Aorta (tissue), 5 donors: ENCODE data around the gene OR8K3. TPM values are rescaled to one million over a fixed set of nuclear protein-coding genes. Genes with fewer than 3 reads are reported as not detected.

Experiments used
- ATAC-seq: fragments of 200-7000 bp; cut with Tn5 transposase; one replicate; pipeline ENCODE4 v1.9.1; 2022; ENCODE audit warnings: moderate library complexity; ENCODE audit not compliant: low FRiP score
- DNase-seq, 2 donors: peaks; one replicate each; pipeline ENCODE4 v3.0.0-alpha.2; 2020
- H3K27ac ChIP-seq, 2 donors: one replicate each; pipeline ENCODE4 v1.5.1; 2013; ENCODE audit warnings: low read length in 2 of 2, mild to moderate bottlenecking in 2 of 2, moderate library complexity in 2 of 2, control low read depth in 1 of 2, inconsistent platforms in 1 of 2, low read depth in 1 of 2
- H3K27me3 ChIP-seq, 2 donors: one replicate each; pipeline ENCODE4 v1.6.1; 2013; ENCODE audit warnings: control low read depth in 1 of 2, low read length in 1 of 2, mild to moderate bottlenecking in 1 of 2, moderate library complexity in 1 of 2; ENCODE audit not compliant: insufficient read depth in 2 of 2, control insufficient read depth in 1 of 2
- H3K36me3 ChIP-seq, 2 donors: one replicate each; pipeline ENCODE4 v1.6.1; 2013; ENCODE audit warnings: control low read depth in 1 of 2, low read length in 1 of 2, mild to moderate bottlenecking in 1 of 2; ENCODE audit not compliant: insufficient read depth in 2 of 2, control insufficient read depth in 1 of 2
- H3K4me1 ChIP-seq, 2 donors: one replicate each; pipeline ENCODE4 v1.6.1; 2013; ENCODE audit warnings: low read length in 2 of 2, control low read depth in 1 of 2, mild to moderate bottlenecking in 1 of 2, moderate library complexity in 1 of 2; ENCODE audit not compliant: insufficient read depth in 2 of 2, control insufficient read depth in 1 of 2
- H3K4me3 ChIP-seq, 2 donors: one replicate each; pipeline ENCODE4 v1.5.1; 2013; ENCODE audit warnings: low read length in 2 of 2, control low read depth in 1 of 2, mild to moderate bottlenecking in 1 of 2
- H3K9me3 ChIP-seq: one replicate; pipeline ENCODE4 v1.6.1; 2013; ENCODE audit warnings: mild to moderate bottlenecking, low read length; ENCODE audit not compliant: control insufficient read depth
- WGBS, 2 donors: extraction: QIAGEN DNeasy Blood & Tissue Kit; methylation state at CpG; one replicate each; pipeline ENCODE4 v1.1.7; 2013; 5-methylcytosine and 5-hydroxymethylcytosine counted together
- intact Hi-C, 2 donors: fragments of 100-400 bp; cut with DNase I; formaldehyde crosslinking; loops; one replicate each; pipeline versions ENCODE4 v1.14.2 to v1.15.0; 2022
- polyA plus RNA-seq, 2 donors: library from polyadenylated mRNA; stranded (reverse); fragments of 200-250 nt; gene quantifications; one replicate each; pipeline ENCODE4 v1.2.3, GENCODE V29; 2013
- total RNA-seq, 2 donors: library from RNA; stranded (reverse); fragmentation: NEBNext Ultra II Directional; extraction: Animal tissue kit (Norgen Biotek cat#: 25700); gene quantifications; one replicate each; pipeline ENCODE4 v1.2.1, GENCODE V29; 2021
- donor health status: healthy with polysubstance abuse.
- donor health status: Bipolar disorder and iron deficiency.
- donor health status: DM: no; HTN: no; CAD: no.
- donor health status: DM: no; HTN: no; CAD: no.
- donor health status: DM: yes; HTN: yes; CAD: no.

OR8K3 gene
- total and polyA plus RNA-seq, 4 donors, result not detected

DNA sequence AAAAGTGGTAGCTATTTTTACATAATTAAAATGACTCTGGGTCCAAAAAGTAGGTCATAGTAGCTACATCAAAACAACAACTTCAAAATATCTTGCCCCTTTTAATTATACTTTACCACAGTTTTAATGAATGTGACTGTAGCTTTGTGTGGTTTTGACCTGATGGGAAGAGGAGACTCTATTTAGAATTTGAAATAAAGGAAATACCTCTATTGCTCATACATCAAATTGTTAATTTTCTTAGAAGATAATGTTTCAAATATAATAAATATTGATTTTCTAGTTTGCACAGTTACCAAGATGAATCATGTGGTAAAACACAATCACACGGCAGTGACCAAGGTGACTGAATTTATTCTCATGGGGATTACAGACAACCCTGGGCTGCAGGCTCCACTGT lies 30.8 kb downstream of the OR8K3 start, which contains the start of gene OR8K1:
TSS of gene OR8K1 (plus strand) at position 301 of the 400 bp plus-strand sequence. CDS start at position 301, 0 bp downstream.
- intact Hi-C loops, result no loop called here
- no peak within 1 kb of the TSS for H3K27ac ChIP-seq
- DNase-seq (no peak), ATAC-seq (no peak)
- H3K27me3 ChIP-seq, result no peaks in the 10 kb centered on the region
- no peak within 1 kb of the TSS for H3K4me3 ChIP-seq
- H3K36me3 ChIP-seq, result no peaks in the 10 kb centered on the region
- no peaks in the 10 kb centered on the region for H3K9me3 ChIP-seq
- 68 to 81% methylated on average over 1 of the region's 1 CpG for WGBS, 2 donors
- no peaks in the 10 kb centered on the region for H3K4me1 ChIP-seq

DNA sequence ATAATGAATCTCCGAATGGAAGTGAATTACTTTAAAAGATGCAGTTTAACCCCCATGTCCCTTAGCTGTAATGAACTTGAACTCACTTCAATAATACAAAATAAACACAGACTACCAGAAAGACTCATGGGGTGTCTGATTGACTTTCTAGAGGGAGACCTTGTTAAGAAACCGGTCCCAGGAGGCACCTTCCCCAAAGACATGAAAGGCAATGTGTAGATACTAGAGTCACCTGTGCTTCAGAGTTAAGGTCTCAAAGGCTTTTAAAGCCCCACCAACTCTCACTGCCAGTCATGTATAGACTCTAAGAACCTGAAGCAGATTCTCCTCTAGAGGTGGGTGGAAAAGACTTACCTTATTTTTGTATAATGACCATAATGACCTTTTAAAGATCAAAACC lies 39.0 kb downstream of the OR8K3 start, which contains the start of gene OR8J1:
TSS of gene OR8J1 (plus strand) at position 301 of the 400 bp plus-strand sequence. CDS start 5,956 bp downstream, outside the sequence.
- 43 to 79% methylated on average over 2 of the region's 2 CpGs for WGBS, 2 donors
- DNase-seq (no peak), ATAC-seq (no peak)
- no peaks in the 10 kb centered on the region for H3K27me3 ChIP-seq
- H3K9me3 ChIP-seq, result no peaks in the 10 kb centered on the region
- H3K4me1 ChIP-seq, result no peaks in the 10 kb centered on the region
- H3K36me3 ChIP-seq, result no peaks in the 10 kb centered on the region
- no peak within 1 kb of the TSS for H3K27ac ChIP-seq
- no peak within 1 kb of the TSS for H3K4me3 ChIP-seq
- intact Hi-C loops, result no loop called here

Other genes with a start within 250 kb of the OR8K3 start
- not detected for gene OR8I2, start 221.8 kb upstream of the OR8K3 start, total RNA-seq
- not detected for gene OR8I2, start 221.8 kb upstream of the OR8K3 start, polyA plus RNA-seq
- gene OR8H2, start 211.5 kb upstream of the OR8K3 start, total RNA-seq, result not detected
- gene OR8H2, start 211.5 kb upstream of the OR8K3 start, polyA plus RNA-seq, result not detected
- gene OR8H3, start 192.8 kb upstream of the OR8K3 start, total RNA-seq, result not detected
- not detected for gene OR8H3, start 192.8 kb upstream of the OR8K3 start, polyA plus RNA-seq
- gene OR8J3, start 174.9 kb upstream of the OR8K3 start, total RNA-seq, result not detected
- gene OR8J3, start 174.9 kb upstream of the OR8K3 start, polyA plus RNA-seq, result not detected
- gene OR8K5, start 154.8 kb upstream of the OR8K3 start, total RNA-seq, result not detected
- not detected for gene OR8K5, start 154.8 kb upstream of the OR8K3 start, polyA plus RNA-seq
- not detected for gene OR5J2, start 138.5 kb upstream of the OR8K3 start, total RNA-seq
- not detected for gene OR5J2, start 138.5 kb upstream of the OR8K3 start, polyA plus RNA-seq
- not detected for gene OR5T2, start 80.9 kb upstream of the OR8K3 start, total RNA-seq
- gene OR5T2, start 80.9 kb upstream of the OR8K3 start, polyA plus RNA-seq, result not detected
- gene OR5T3, start 62.9 kb upstream of the OR8K3 start, total RNA-seq, result not detected
- gene OR5T3, start 62.9 kb upstream of the OR8K3 start, polyA plus RNA-seq, result not detected
- not detected for gene OR5T1, start 41.0 kb upstream of the OR8K3 start, total RNA-seq
- gene OR5T1, start 41.0 kb upstream of the OR8K3 start, polyA plus RNA-seq, result not detected
- not detected for gene OR8H1, start 22.9 kb upstream of the OR8K3 start, total RNA-seq
- gene OR8H1, start 22.9 kb upstream of the OR8K3 start, polyA plus RNA-seq, result under 1 TPM in 1 of 2 donors, not detected in 1; 0.50 TPM
- not detected for gene OR8K1, start 30.9 kb downstream of the OR8K3 start, total RNA-seq
- not detected for gene OR8K1, start 30.9 kb downstream of the OR8K3 start, polyA plus RNA-seq
- not detected for gene OR8J1, start 39.1 kb downstream of the OR8K3 start, total RNA-seq
- not detected for gene OR8J1, start 39.1 kb downstream of the OR8K3 start, polyA plus RNA-seq
- not detected for gene OR8U1, start 60.5 kb downstream of the OR8K3 start, total RNA-seq
- not detected for gene OR8U1, start 60.5 kb downstream of the OR8K3 start, polyA plus RNA-seq
- gene OR5AL1, start 97.6 kb downstream of the OR8K3 start, total RNA-seq, result not detected
- not detected for gene OR5AL1, start 97.6 kb downstream of the OR8K3 start, polyA plus RNA-seq
- gene OR5M3, start 158.2 kb downstream of the OR8K3 start, total RNA-seq, result not detected
- gene OR5M3, start 158.2 kb downstream of the OR8K3 start, polyA plus RNA-seq, result not detected
- gene OR5M8, start 176.2 kb downstream of the OR8K3 start, total RNA-seq, result not detected
- not detected for gene OR5M8, start 176.2 kb downstream of the OR8K3 start, polyA plus RNA-seq
- gene OR5M11, start 228.1 kb downstream of the OR8K3 start, total RNA-seq, result not detected
- not detected for gene OR5M11, start 228.1 kb downstream of the OR8K3 start, polyA plus RNA-seq